ENCODE data around the gene FNDC3A. TPM values are rescaled to one million over a fixed set of nuclear protein-coding genes. Genes with fewer than 3 reads are reported as not detected.

The FNDC3A gene
- polyA plus RNA-seq, 1 of the 3 experiments (the other 2 are of a cell fraction) = 27.7 TPM

DNA sequence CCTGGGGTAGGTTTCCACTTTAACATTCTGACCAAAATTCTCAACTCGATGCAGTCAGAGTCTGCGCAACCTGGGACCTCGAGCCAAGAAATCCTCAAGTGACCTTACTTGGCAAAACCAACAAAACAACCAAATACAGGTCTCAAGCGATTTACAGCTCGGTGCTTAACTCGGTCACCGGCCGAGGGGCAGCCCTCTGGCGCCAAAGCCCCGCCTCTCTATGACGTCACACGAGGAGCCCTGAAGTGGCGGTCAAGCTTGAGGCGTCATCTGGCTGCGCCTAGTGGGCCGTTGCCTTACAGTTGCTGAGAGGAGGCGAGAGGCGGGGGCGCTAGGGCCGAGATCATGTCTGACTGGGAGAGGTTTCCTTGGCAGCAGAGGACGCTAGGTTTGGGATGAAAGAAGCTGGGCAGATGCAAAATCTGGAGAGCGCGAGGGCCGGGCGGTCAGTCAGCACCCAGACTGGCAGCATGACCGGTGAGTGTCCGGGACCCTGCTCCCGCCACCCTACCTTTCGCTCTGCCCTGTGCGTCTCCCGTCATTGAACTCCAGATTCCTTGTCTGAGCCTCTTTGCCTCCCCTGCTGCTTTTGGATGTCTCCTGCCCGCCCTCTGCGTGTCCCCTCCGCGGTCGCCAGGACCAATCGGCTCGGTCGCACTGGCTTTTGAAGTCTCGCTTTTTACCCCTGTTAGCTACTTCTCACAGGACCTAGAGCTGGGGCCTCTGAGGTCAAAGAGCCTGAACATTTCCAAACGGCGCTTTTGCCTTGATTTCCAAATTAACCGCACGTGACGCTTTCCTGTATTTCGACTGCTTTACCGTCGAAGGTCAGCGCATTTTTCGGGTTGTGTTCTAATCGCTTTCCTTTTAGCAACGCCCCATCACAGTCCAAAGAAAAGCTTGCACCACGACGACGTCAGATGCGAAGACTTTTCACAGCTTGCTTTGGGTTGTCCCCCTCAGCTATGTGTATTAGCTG is 272.2 kb downstream of the FNDC3A start, which contains the start of gene CDADC1 (continued):
- TF ChIP-seq, protein P1, sequence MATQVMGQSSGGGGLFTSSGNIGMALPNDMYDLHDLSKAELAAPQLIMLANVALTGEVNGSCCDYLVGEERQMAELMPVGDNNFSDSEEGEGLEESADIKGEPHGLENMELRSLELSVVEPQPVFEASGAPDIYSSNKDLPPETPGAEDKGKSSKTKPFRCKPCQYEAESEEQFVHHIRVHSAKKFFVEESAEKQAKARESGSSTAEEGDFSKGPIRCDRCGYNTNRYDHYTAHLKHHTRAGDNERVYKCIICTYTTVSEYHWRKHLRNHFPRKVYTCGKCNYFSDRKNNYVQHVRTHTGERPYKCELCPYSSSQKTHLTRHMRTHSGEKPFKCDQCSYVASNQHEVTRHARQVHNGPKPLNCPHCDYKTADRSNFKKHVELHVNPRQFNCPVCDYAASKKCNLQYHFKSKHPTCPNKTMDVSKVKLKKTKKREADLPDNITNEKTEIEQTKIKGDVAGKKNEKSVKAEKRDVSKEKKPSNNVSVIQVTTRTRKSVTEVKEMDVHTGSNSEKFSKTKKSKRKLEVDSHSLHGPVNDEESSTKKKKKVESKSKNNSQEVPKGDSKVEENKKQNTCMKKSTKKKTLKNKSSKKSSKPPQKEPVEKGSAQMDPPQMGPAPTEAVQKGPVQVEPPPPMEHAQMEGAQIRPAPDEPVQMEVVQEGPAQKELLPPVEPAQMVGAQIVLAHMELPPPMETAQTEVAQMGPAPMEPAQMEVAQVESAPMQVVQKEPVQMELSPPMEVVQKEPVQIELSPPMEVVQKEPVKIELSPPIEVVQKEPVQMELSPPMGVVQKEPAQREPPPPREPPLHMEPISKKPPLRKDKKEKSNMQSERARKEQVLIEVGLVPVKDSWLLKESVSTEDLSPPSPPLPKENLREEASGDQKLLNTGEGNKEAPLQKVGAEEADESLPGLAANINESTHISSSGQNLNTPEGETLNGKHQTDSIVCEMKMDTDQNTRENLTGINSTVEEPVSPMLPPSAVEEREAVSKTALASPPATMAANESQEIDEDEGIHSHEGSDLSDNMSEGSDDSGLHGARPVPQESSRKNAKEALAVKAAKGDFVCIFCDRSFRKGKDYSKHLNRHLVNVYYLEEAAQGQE (IDR thresholded peaks at IDR 0.05; ENCODE audit: low read depth, low read length) = no peak
- TF ChIP-seq GABPA (IDR thresholded peaks at IDR 0.05; ENCODE audit: low read depth) = no peak
- TF ChIP-seq, protein P2, sequence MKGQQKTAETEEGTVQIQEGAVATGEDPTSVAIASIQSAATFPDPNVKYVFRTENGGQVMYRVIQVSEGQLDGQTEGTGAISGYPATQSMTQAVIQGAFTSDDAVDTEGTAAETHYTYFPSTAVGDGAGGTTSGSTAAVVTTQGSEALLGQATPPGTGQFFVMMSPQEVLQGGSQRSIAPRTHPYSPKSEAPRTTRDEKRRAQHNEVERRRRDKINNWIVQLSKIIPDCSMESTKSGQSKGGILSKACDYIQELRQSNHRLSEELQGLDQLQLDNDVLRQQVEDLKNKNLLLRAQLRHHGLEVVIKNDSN (IDR thresholded peaks at IDR 0.05; ENCODE audit: borderline replicate concordance, low read depth) = no peak
- TF ChIP-seq, protein P3, sequence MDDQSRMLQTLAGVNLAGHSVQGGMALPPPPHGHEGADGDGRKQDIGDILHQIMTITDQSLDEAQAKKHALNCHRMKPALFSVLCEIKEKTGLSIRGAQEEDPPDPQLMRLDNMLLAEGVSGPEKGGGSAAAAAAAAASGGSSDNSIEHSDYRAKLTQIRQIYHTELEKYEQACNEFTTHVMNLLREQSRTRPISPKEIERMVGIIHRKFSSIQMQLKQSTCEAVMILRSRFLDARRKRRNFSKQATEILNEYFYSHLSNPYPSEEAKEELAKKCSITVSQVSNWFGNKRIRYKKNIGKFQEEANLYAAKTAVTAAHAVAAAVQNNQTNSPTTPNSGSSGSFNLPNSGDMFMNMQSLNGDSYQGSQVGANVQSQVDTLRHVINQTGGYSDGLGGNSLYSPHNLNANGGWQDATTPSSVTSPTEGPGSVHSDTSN (IDR thresholded peaks at IDR 0.05) = no peak
- TF ChIP-seq, protein P4, sequence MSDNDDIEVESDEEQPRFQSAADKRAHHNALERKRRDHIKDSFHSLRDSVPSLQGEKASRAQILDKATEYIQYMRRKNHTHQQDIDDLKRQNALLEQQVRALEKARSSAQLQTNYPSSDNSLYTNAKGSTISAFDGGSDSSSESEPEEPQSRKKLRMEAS (IDR thresholded peaks at IDR 0.05; ENCODE audit: low read depth) = peak; percentile 52; the same call in 1 of the 2 replicates
- TF ChIP-seq TCF12 (IDR thresholded peaks at IDR 0.05) = no peak
- no peak for TF ChIP-seq FOXM1 (IDR thresholded peaks at IDR 0.05; ENCODE audit: low read depth)
- TF ChIP-seq NFIC (IDR thresholded peaks at IDR 0.05; ENCODE audit: borderline replicate concordance) = no peak
- TF ChIP-seq, protein P5, sequence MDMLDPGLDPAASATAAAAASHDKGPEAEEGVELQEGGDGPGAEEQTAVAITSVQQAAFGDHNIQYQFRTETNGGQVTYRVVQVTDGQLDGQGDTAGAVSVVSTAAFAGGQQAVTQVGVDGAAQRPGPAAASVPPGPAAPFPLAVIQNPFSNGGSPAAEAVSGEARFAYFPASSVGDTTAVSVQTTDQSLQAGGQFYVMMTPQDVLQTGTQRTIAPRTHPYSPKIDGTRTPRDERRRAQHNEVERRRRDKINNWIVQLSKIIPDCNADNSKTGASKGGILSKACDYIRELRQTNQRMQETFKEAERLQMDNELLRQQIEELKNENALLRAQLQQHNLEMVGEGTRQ (IDR thresholded peaks at IDR 0.05; ENCODE audit: borderline replicate concordance, low read depth, low read length) = no peak
- no peak for TF ChIP-seq RAD21 (IDR thresholded peaks at IDR 0.05; ENCODE audit: low read length)
- TF ChIP-seq ELF1 (IDR thresholded peaks at IDR 0.05) = no peak
- TF ChIP-seq, protein P6, sequence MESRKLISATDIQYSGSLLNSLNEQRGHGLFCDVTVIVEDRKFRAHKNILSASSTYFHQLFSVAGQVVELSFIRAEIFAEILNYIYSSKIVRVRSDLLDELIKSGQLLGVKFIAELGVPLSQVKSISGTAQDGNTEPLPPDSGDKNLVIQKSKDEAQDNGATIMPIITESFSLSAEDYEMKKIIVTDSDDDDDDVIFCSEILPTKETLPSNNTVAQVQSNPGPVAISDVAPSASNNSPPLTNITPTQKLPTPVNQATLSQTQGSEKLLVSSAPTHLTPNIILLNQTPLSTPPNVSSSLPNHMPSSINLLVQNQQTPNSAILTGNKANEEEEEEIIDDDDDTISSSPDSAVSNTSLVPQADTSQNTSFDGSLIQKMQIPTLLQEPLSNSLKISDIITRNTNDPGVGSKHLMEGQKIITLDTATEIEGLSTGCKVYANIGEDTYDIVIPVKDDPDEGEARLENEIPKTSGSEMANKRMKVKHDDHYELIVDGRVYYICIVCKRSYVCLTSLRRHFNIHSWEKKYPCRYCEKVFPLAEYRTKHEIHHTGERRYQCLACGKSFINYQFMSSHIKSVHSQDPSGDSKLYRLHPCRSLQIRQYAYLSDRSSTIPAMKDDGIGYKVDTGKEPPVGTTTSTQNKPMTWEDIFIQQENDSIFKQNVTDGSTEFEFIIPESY (IDR thresholded peaks at IDR 0.05; ENCODE audit: borderline replicate concordance, low read depth) = no peak
- TF ChIP-seq RXRA (IDR thresholded peaks at IDR 0.05; ENCODE audit: borderline replicate concordance, low read depth) = no peak
- no peak for TF ChIP-seq JUND (IDR thresholded peaks at IDR 0.05)
- TF ChIP-seq NRF1 (IDR thresholded peaks at IDR 0.05; ENCODE audit: low read depth, low read length) = no peak
- TF ChIP-seq MEF2A (IDR thresholded peaks at IDR 0.05; ENCODE audit: borderline replicate concordance, low read depth) = no peak
- TF ChIP-seq TEAD4 (IDR thresholded peaks at IDR 0.05; ENCODE audit: borderline replicate concordance, insufficient read depth) = no peak
- peak; percentile 78 for TF ChIP-seq POLR2AphosphoS5 (IDR thresholded peaks at IDR 0.05; ENCODE audit: low read depth, low read length)
- no peak for TF ChIP-seq EP300 (IDR thresholded peaks at IDR 0.05; ENCODE audit: borderline replicate concordance in 1 of 2, low read depth in 1 of 2, low read length in 1 of 2)
- TF ChIP-seq SMC3 (IDR thresholded peaks at IDR 0.05; ENCODE audit: low read depth, low read length) = no peak
- TF ChIP-seq RCOR1 (IDR thresholded peaks at IDR 0.05; ENCODE audit: low read length) = no peak

Data from SK-N-SH (cell line).